Bone marrow (tissue), 2 donors: ENCODE measurements around the gene HSD17B11.
"Not testable (repeated sequence)": the region's sequence is repeated elsewhere in the genome, so short reads cannot be mapped to it uniquely, and the experiment has no call there.

Source experiments
- DNase-seq, 2 donors: peaks; one replicate each; lab custom pipeline; 2025; lab: John Stamatoyannopoulos, UW

HSD17B11 gene

DNA sequence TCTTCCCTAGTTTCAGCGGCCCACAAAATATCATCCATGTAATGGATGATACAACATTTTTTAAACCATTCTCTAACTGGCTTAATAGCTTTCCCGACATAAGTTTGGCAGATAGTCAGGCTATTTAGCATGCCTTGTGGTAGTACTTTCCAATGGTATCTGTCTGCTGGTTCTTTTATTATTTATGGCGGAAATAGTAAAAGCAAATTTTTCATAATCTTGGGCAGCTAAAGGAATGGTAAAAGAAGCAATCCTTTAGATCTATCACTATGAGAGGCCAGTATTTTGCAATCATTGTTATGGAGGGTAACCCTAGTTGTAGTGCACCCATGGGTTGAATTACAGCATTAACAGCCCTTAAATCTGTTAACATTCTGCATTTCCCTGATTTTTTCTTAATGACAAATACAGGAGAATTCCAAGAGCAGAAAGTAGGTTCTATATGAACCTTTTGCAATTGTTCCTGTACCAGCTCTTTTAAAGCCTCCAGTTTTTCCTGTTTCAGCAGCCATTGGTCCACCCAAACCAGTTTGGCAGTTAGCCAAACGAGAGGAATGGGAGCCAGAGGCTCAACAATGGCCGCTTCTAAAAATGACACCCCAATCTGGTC is 14.3 kb upstream of the HSD17B11 start:
- no peak for DNase-seq

DNA sequence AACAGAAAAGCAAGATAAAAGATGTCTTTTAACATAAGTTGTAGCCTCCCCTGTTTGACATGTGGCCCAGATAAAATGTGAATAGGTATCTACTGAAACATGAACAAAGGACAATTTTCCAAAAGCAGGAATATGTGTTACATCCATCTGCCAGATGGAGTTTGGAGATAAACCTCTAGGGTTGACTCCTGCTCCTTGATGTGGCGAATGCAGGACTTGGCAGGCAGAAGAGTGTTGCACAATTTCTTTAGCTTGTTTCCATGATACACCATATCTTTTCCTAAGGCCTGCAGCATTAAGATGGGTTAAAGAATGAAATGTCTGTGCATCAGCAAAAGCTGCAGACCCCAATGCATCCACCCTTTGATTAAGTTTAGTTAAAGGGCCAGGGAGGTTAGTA is 12.7 kb upstream of the HSD17B11 start:
- DNase-seq, result not testable (repeated sequence)

DNA sequence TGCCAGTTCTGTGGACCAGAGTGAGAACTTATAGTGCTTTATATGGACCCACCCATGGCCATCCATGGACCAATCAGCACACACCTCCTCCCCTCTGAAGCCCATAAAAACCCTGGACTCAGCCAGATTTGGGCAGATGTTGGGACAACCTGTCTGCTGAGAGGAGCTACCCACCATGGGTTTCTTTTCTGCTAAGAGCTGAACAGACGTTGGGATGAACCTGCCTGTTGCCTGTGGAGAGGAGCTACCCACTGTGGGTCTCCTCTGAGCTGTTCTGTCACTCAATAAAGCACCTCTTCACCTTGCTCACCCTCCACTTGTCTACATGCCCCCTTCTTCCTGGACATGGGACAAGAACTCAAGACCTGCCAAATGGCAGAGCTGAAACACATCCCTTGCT is 9.0 kb upstream of the HSD17B11 start:
- no peak for DNase-seq

DNA sequence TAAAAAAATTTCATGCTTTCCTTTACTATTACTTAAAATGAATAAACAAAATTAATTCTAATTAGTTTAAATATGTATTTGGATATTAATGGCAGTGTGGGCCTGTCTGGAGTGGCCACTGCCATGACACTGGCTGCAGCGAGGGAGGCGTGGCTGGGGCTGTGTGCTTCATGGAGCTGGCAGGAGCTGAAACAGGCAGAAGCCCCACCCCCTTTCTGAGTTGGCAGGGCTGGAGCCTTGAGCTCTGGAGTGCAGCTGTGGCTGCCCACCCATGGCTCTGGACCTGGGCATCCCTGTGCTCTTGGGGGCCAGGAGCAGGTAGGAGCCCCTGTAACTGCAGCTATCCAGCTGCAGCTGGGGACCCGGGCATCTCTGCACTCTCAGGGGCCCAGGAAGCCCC is 8.2 kb upstream of the HSD17B11 start:
- DNase-seq, result no peak

DNA sequence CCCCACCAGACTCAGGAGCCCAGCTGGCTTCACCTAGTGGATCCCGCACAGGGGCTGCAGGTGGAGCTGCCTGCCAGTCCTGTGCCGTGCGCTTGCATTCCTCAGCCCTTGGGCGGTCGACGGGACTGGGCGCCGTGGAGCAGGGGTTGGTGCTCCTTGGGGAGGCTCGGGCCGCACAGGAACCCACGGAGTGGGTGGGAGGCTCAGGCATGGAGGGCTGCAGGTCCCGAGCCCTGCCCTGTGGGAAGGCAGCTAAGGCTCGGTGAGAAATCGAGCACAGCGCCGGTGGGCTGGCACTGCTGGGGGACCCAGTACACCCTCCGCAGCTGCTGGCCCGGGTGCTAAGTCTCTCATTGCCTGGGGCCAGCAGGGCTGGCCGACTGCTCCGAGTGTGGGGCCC is 4.9 kb upstream of the HSD17B11 start:
- not testable (repeated sequence) for DNase-seq

DNA sequence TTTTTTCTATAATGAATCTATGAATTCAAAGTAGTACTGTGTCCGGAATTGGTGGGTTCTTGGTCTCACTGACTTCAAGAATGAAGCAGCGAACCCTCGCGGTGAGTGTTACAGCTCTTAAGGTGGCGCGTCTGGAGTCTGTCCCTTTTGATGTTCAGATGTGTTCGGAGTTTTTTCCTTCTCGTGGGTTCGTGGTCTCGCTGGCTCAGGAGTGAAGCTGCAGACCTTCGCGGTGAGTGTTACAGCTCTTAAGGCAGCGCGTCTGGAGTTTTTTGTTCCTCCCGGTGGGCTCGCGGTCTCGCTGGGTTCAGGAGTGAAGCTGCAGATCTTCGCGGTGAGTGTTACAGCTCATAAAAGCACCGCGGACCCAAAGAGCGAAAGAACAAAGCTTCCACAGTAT is 4.1 kb upstream of the HSD17B11 start:
- not testable (repeated sequence) for DNase-seq

DNA sequence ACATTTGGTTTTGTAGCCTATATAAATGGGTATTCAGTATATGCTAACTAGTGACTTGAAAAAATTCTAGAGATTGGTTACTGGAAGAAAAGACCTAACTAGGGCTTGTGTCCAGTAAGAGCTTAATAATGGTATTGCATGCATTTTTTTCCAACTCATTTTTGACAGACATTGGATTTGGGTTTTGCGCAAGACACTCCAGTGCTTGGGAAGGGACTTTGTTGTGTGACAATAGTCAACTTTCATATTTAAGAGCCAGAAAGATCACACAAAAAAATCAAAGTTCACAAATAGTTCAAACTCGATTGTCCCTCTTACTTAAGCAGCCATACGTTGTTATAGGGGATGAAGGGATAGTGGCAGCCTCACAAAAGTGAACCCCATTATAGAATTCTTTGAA is 1.2 kb upstream of the HSD17B11 start:
- DNase-seq, result no peak

DNA sequence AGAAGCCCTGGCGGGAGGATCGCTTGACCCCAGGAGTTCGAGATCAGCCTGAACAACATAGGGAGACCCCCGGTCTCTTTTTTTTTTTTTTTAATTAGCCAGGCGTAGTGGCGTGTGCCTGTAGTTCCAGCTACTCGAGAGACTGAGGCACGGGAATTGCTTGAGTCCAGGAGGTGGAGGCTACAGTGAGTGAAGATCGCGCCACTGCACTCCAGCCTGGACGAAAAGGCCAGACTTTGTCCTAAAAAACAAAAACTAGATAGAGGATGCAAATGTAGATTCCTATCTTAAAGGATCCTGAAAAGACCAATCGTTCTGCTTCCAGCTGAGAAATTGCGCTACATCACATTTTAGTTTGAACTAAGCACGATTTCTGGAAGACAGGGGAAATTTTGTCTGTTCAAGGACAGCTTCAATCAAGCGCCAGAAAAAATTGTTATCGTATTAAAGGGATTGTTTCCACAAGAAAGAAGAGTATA is 627 bp upstream of the HSD17B11 start:
- DNase-seq, result no peak

DNA sequence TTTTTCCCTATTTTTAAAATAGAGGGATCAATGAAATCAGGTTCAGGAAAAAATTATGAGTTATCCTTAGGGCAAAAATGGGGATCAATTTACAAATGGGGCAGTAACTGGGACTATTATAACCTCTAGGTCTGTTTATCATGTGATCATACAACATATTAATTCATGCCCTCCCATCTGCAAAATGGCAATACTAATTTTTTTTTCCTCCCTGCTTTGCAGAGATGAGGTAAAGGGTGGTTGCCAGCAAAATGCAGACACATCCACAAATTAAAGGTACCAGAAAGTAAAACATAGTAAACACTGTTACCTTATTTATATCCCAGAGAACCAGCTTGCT is 467 bp downstream of the HSD17B11 start:
- no peak for DNase-seq

DNA sequence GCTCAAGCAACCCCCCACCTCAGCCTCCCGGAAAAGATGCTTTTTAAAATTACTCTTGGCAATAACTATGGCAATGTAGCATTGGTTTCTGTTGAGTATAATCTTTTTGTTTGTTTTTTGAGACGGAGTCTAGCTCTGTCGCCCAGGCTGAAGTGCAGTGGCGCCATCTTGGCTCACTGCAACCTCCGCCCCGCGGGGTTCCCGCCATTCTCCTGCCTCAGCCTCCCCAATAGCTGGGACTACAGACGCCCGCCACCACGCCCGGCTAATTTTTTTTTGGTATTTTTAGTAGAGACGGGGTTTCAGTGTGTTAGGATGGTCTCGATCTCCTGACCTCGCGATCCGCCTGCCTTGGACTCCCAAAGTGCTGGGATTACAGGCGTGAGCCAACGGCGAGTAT is 933 bp downstream of the HSD17B11 start:
- not testable (repeated sequence) for DNase-seq

DNA sequence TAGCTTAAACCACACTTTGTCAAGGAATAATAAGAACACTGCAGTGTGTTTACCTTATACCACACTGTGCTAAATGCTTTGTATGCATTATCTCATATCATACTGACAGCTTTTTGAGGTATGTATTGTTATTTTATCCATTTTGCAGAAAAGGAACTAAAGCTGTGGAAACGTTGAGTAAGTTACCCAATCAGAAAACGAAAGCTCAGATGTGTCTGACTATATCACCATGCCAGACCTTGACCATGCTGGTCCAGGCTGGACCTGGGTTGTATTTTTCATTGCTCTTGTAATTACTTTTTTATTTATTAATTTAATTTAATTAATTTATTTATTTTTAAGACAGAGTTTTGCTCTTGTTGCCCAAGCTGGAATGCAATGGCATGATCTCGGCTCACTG is 2.1 kb downstream of the HSD17B11 start:
- no peak for DNase-seq

DNA sequence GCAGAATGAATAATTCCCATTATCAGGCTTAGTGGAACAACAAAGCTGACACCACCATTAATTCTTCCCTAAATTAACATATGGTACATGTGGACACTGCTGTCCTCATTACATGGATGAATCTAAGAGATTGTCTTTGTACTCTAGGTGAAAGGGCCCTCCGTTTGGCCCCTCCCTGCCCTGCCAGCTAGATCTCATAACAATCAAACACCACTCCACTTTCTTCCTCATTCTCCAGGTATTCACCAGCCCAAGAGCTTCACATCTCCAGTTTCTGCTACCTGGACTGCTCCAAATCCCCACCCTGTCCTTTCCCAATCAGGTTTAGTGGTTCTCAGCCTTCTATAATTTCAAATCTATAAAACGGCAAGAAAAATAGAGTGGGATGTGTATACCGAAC is 3.8 kb downstream of the HSD17B11 start:
- DNase-seq, result no peak

DNA sequence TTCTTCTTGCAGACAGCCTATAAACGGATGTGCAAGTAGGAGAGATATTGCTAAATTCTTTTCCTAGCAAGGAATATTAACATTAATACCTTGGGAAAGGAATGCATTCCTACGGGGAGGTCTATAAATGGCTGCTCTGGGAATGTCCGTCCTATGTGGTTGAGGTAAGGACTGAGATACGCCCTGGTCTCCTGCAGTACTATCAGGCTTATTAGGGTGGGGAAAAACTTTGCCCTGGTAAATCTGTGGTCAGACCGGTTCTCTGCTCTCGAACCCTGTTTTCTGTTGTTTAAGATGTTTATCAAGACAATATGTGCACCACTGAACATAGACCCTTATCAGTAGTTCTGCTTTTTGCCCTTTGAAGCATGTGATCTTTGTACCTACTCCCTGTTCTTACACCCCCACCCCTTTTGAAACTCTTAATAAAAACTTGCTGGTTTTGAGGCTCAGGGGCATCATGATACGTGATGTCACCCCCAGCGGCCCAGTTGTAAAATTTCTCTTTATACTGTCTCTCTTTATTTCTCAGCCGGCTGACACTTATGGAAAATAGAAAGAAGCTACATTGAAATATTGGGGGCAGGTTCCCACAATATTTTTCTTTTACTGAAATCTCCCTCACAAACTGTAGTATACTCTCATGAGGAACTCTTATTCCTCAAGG is 6.4 kb downstream of the HSD17B11 start:
- DNase-seq, result not testable (repeated sequence)

DNA sequence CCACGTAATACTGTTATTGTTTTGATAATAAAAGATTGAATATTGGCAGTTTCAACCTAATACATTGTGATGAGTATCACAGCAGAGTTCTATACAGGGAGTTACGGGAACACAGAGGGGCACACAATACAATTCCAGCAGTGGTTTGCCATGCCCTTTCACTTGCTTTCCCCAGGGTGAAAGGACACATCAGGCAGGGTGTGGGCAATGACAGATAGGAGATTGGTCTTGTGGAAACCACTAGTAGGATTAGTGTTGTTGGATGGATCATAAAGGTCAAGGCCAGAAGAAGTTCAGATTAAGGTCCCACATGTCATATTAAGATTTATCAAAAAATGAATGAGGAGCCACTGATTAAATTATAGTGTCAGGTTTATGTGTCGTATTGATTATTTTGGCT is 8.1 kb downstream of the HSD17B11 start:
- no peak for DNase-seq

DNA sequence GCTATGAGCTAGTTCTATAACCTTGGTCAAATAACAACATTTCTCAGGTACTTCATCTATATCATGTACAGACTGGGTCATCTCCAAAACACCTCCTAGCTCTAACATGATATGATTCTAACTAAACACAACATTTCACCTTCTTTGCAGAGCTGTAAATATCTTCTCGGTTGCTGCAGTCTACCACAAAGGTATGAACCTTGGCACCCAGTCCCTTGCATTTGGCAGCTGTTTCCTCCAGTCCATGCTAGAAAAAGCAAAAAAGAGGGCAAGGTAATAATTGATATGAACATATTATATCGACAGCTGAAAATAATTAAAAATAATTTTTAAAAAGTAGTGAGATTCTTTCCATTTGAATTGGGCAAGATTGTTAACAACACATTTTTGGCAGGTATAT is 8.9 kb downstream of the HSD17B11 start:
- no peak for DNase-seq

DNA sequence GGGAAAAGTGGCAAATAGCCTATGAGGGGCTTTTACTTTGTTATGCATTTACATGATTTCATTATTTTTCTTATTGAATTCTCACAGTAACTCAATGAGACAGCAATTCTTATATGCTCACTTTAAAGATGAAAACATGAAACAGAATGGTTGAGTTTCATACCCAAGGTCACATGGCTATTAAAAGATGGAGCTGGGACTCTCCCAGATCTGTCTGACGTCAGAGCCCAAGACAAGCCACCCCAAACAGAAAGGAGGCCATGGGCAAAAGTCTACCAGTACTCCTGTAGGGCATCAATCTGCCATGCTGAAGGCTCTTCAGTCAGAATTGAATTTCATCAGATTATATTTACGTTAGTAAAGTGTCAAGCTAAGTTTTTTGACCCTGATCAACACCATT is 13.2 kb downstream of the HSD17B11 start:
- DNase-seq, result no peak

DNA sequence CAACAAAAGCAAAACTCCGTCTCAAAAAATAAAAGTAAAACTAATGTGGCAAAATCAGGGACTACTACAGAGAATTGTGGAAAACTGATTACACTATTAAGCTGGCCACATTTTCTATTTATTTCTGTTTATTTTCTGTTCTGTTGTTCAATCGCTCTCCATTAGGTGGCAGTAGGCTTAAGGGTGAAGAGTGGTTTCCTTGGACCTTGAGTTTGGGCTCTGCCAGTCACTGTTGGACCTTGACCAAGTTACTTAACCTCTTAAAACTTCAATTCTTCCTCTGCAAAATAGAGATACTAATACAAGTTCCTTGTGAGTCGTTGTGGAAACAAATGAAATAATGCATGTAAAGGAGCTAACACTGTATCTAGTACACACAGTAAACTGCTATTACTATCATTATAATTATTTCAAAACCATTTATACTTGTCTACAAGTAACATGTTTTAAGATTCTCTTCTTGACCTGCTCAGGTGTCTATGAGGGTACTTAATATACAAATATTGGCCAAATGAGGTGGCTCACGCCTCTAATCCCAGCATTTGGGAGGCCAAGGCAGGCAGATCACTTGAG is 15.2 kb downstream of the HSD17B11 start:
- DNase-seq, result peak in 1 of 2 donors; percentile 11

DNA sequence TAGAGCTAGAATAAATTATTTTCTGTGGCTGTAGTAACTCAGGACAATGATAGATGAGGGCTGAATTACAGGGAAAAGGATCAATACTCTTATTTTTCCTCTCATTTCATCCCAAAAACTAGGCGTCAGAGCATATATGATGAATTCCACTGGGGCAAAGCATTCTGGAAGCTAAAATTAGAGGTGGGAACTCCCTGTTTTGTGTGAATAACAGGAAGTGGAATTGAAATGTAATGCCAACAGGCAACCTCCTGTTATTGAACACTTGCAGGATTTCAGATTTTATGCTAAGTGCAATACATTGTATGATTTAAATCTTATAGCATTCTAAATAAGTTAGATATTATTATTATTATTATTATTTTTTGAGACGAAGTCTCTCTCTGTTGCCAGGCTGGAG is 20.9 kb downstream of the HSD17B11 start:
- DNase-seq, result no peak

DNA sequence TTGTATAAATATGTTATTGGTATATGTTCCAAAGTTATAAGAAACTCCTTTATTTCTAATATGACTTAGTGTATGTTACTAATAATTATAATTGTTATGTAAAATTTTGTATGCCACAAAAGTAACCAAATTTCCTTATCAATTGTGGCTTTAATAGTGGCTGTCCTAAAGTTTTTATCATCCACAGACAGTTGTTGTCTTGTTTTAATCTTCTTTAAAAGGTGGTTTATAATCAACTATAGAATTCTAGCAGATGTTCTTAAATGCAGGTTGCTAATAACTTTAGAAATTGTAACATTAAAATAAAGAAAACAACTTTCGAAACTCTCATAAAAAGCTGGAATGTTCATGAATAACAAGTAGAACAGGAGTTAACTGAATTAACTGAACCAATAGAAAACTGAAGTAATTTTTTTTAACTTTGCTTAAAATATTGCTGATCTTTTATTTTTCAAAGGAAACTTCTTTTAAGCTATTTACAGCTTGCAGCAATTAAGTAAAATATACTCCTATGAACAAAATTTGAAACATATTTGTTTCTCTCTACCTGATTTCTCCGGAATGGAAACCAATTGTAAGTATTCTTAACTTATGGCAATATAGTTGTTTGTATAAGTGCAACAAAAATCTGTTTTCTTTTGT is 24.3 kb downstream of the HSD17B11 start:
- no peak for DNase-seq

DNA sequence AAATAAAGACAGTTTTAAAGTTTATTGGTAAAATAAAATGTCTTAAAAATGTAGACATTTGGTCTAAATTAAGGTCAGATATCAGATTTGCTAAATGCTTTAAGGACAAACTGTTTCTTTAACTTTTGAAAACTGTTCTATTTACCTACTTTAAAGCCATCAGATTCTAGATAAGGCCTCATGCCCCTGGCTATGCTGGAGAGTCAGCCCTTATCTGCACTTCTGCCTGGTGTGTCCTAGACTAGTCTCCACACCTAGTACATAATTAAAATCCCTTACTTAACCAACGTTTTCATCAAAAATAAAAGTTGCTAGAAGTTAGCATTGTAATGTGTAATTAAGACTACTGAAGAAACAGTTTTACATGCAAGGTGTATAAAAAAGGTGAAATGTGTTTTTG is 25.6 kb downstream of the HSD17B11 start:
- no peak for DNase-seq

DNA sequence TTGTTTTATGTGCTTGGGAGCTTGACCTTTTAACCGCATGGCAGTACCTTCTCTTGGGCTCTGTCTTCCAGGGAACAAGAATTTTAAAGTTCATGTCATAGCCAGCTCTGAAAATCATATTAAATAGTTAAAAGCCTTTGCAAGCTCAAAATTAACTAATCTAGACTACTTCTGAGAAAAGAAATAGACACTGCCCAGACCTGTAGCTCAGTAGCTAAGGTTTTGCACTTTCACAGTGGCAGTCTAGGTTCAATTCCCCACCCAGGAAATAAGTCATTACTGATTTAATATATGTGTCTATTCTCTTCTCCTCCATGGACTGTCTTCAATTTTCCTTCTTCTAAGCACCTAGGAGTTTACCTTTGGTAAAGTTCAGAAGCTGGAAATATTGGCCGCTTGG is 27.4 kb downstream of the HSD17B11 start:
- no peak for DNase-seq

DNA sequence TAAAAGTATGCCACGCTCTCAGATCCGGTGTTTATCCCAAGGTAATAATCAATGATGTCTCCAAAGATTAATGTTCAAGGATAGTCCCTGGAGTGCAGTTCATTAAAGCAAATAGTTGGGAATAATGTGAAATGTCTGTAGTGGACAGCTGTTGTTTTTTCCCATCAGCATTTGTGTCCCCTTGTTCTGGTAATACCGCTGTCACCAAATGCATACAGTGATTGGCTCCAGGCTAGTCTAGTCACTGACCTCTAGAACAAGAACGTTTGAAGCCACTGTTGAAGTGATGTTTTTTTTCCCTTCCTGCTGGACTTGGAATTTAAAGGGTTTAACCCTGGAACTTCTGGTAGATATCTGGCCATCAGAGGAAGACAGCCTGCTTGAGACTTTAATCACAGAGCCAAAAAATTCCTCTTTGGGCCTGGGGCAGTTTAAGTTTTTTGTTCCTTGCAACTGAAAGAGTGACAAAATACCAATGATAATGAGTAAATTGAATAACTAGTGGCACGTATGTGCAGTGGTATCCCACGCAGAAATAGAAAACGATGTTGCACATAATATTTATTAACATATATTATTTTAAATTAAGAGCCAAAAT is 30.6 kb downstream of the HSD17B11 start:
- no peak for DNase-seq

DNA sequence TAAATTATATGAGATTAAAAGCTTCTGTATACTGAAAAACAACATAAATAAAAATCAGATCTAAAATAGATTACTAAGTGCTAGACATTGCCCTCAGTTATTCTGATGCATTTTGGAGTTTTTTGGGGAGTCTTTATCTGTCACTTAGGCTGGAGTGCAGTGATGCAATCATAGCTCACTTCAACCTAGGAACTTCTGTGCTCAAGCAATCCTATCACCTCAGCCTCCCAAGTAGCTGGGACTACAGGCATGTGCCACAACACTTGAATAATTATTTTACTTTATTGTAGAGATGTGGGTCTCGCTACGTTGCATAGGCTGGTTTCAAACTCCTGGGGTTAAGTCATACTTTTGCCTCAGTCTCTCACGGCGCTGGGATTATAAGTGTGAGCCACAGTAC is 31.7 kb downstream of the HSD17B11 start:
- no peak for DNase-seq
